ENCODE data around the gene WNT2B. TPM values are rescaled to one million over a fixed set of nuclear protein-coding genes. Genes with fewer than 3 reads are reported as not detected.

Gene WNT2B
- total RNA-seq, 1 experiment from 2014 or later: 0.68 TPM

GRCh38 chr1:112542206-112542973, 33.6 kb downstream of the WNT2B start:
- Histone ChIP-seq H2BK5ac (ENCODE audit: insufficient read length, low read length) (no peak overlapping the region), H3K18ac (ENCODE audit: insufficient read length, low read depth, low read length) (no peak overlapping the region), H3T11ph (ENCODE audit: low read length) (no peak overlapping the region), H3K79me1 (ENCODE audit: insufficient read depth, low read depth, low read length, poor library complexity, severe bottlenecking) (no peaks in the 10 kb centered on the region), H3K14ac (ENCODE audit: insufficient read depth, low read length) (no peak overlapping the region), H4K20me1 (ENCODE audit: control insufficient read depth, insufficient read depth, insufficient read length) (no peaks in the 10 kb centered on the region), H4K91ac (ENCODE audit: insufficient read length, low read depth, low read length) (no peak overlapping the region), H3K79me2 (ENCODE audit: insufficient read depth, low read length) (no peaks in the 10 kb centered on the region), H3K27ac (ENCODE audit: insufficient read length, low read depth, low read length) (no peak overlapping the region), H2AFZ (ENCODE audit: low read length) (no peak overlapping the region), H3K9me3 (ENCODE audit: control insufficient read depth, low read depth, low read length) (no peaks in the 10 kb centered on the region), H3K4ac (ENCODE audit: low read depth, low read length) (no peak overlapping the region), H4K8ac (replicated peaks; ENCODE audit: insufficient read length, low read depth, low read length) (no peak overlapping the region), H2AK5ac (ENCODE audit: insufficient read length, low read length) (no peak overlapping the region), H3K56ac (ENCODE audit: insufficient read length, low read depth, low read length) (no peak overlapping the region), H2BK20ac (ENCODE audit: low read depth, low read length, poor library complexity, severe bottlenecking) (no peak overlapping the region), H2BK12ac (ENCODE audit: insufficient read length, low read depth, low read length) (no peak overlapping the region), H4K5ac (ENCODE audit: insufficient read length, low read depth, low read length) (no peak overlapping the region), H3K9ac (ENCODE audit: extremely low read depth, insufficient read length, low read length) (no peak overlapping the region), H3K23me2 (ENCODE audit: insufficient read length, low read depth, low read length, poor library complexity, severe bottlenecking) (no peaks in the 10 kb centered on the region), H2BK120ac (ENCODE audit: low read depth, low read length, poor library complexity, severe bottlenecking) (no peak overlapping the region), H3K4me2 (ENCODE audit: insufficient read depth, insufficient read length, low read length) (no peak overlapping the region), H2BK15ac (ENCODE audit: low read depth, low read length) (no peak overlapping the region), H3K23ac (ENCODE audit: insufficient read length, low read depth, low read length) (no peak overlapping the region), H3K27me3 (ENCODE audit: insufficient read depth, low read length) (no peaks in the 10 kb centered on the region), H3K4me1 (ENCODE audit: insufficient read depth, low read length) (no peaks in the 10 kb centered on the region)
- Mint-ChIP-seq H3K9me3 (no peaks in the 10 kb centered on the region), H3K4me1 (no peaks in the 10 kb centered on the region), H3K27me3 (ENCODE audit: low read depth) (no peaks in the 10 kb centered on the region), H3K36me3 (ENCODE audit: insufficient read depth in 1 of 3, low read depth in 3 of 3) (peaks cover 0 to 5% (median 4%) of the 10 kb centered on the region in 3 experiments; a peak in 1 of 7 replicates), H3K4me3 (no peak overlapping the region), H3K27ac (peak overlapping the region in 1 of 3 experiments; percentile 66; a peak in 1 of 7 replicates)
- TF ChIP-seq, protein P1, sequence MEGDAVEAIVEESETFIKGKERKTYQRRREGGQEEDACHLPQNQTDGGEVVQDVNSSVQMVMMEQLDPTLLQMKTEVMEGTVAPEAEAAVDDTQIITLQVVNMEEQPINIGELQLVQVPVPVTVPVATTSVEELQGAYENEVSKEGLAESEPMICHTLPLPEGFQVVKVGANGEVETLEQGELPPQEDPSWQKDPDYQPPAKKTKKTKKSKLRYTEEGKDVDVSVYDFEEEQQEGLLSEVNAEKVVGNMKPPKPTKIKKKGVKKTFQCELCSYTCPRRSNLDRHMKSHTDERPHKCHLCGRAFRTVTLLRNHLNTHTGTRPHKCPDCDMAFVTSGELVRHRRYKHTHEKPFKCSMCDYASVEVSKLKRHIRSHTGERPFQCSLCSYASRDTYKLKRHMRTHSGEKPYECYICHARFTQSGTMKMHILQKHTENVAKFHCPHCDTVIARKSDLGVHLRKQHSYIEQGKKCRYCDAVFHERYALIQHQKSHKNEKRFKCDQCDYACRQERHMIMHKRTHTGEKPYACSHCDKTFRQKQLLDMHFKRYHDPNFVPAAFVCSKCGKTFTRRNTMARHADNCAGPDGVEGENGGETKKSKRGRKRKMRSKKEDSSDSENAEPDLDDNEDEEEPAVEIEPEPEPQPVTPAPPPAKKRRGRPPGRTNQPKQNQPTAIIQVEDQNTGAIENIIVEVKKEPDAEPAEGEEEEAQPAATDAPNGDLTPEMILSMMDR (conservative IDR thresholded peaks at IDR 0.05): no peak
- no peak for DNase-seq
- no CpG with 5 or more reads among the region's 9 CpGs for WGBS (ENCODE audit: extremely low coverage, insufficient read length, low lambda C conversion rate)
